OCI-M1 (cell line): ENCODE measurements around the gene SLC38A11.
"Not testable (repeated sequence)": the region's sequence is repeated elsewhere in the genome, so short reads cannot be mapped to it uniquely, and the experiment has no call there.

Experiments used
- DNase-seq: peaks from one replicate; lab custom pipeline; 2025; lab: John Stamatoyannopoulos, UW

SLC38A11 gene

GRCh38 chr2:164954954-164955701 lies at the start of gene SLC38A11:
TSS of gene SLC38A11 (minus strand) at chr2:164955525. CDS start at chr2:164955247, 278 bp downstream.
- DNase-seq, result no peak

- DNase-seq, result no peak
Observed at GRCh38 chr2:165003443-165004130, 48.3 kb upstream of the SLC38A11 start.

GRCh38 chr2:165002638-165003037 lies 47.3 kb upstream of the SLC38A11 start:
- no peak for DNase-seq

- not testable (repeated sequence) for DNase-seq
Observed at GRCh38 chr2:164994664-164995299, 39.5 kb upstream of the SLC38A11 start.

GRCh38 chr2:164993287-164994016 lies 38.1 kb upstream of the SLC38A11 start:
- DNase-seq, result no peak

GRCh38 chr2:164992818-164993217 lies 37.5 kb upstream of the SLC38A11 start:
- DNase-seq, result peak; percentile 81

- DNase-seq, result not testable (repeated sequence)
Observed at GRCh38 chr2:164992093-164992454, 36.7 kb upstream of the SLC38A11 start.

GRCh38 chr2:164991361-164992092 lies 36.2 kb upstream of the SLC38A11 start:
- DNase-seq, result not testable (repeated sequence)

GRCh38 chr2:164990953-164991352 lies 35.6 kb upstream of the SLC38A11 start:
- not testable (repeated sequence) for DNase-seq

- not testable (repeated sequence) for DNase-seq
Observed at GRCh38 chr2:164988805-164989204, 33.5 kb upstream of the SLC38A11 start.

- not testable (repeated sequence) for DNase-seq
Observed at GRCh38 chr2:164986027-164986426, 30.7 kb upstream of the SLC38A11 start.

- DNase-seq, result no peak
Observed at GRCh38 chr2:164984428-164984827, 29.1 kb upstream of the SLC38A11 start.

GRCh38 chr2:164981217-164981990 lies 26.1 kb upstream of the SLC38A11 start:
- DNase-seq, result no peak

GRCh38 chr2:164980688-164981087 lies 25.4 kb upstream of the SLC38A11 start:
- not testable (repeated sequence) for DNase-seq

- DNase-seq, result no peak
Observed at GRCh38 chr2:164979113-164979512, 23.8 kb upstream of the SLC38A11 start.

- DNase-seq, result not testable (repeated sequence)
Observed at GRCh38 chr2:164976875-164977470, 21.6 kb upstream of the SLC38A11 start.

GRCh38 chr2:164976301-164976700 lies 21.0 kb upstream of the SLC38A11 start:
- no peak for DNase-seq

- DNase-seq, result no peak
Observed at GRCh38 chr2:164975891-164976290, 20.6 kb upstream of the SLC38A11 start.

GRCh38 chr2:164974221-164974620 lies 18.9 kb upstream of the SLC38A11 start:
- DNase-seq, result no peak

- DNase-seq, result no peak
Observed at GRCh38 chr2:164972216-164972615, 16.9 kb upstream of the SLC38A11 start.
